Hepatocyte (in vitro differentiated cells): ENCODE measurements around the gene FLII. TPM values are rescaled to one million over a fixed set of nuclear protein-coding genes. Genes with fewer than 3 reads are reported as not detected.

Experiments used
- DNase-seq: peaks from one replicate; pipeline ENCODE4 v3.0.0-alpha.2; 2016; ENCODE audit warnings: low spot score
- H2AFZ ChIP-seq: fragments of 200-600 bp; sonication (generic); 2 replicates; pipeline ENCODE4 v1.6.0; 2016; ENCODE audit warnings: antibody characterized with exemption, mild to moderate bottlenecking
- H3K27ac ChIP-seq: fragments of 200-600 bp; sonication (generic); 2 replicates; pipeline ENCODE4 v1.5.1; 2016; ENCODE audit warnings: mild to moderate bottlenecking
- H3K27me3 ChIP-seq: fragments of 200-600 bp; sonication (generic); 2 replicates; pipeline ENCODE4 v1.6.1; 2016
- H3K36me3 ChIP-seq: fragments of 200-600 bp; sonication (generic); replicated peaks from 2 replicates; pipeline ENCODE4 v1.5.1; 2016; ENCODE audit warnings: low read depth; ENCODE audit not compliant: insufficient read depth
- H3K4me1 ChIP-seq: fragments of 200-600 bp; sonication (generic); 2 replicates; pipeline ENCODE4 v1.5.1; 2016; ENCODE audit warnings: mild to moderate bottlenecking, moderate library complexity; ENCODE audit not compliant: insufficient read depth
- H3K4me2 ChIP-seq: fragments of 200-600 bp; sonication (generic); 2 replicates; pipeline ENCODE4 v1.6.0; 2016
- H3K4me3 ChIP-seq: fragments of 200-600 bp; sonication (generic); 2 replicates; pipeline ENCODE4 v1.5.1; 2016; ENCODE audit warnings: mild to moderate bottlenecking
- H3K79me2 ChIP-seq: fragments of 200-600 bp; sonication (generic); 2 replicates; pipeline ENCODE4 v1.6.0; 2017; ENCODE audit warnings: mild to moderate bottlenecking
- H3K9me2 ChIP-seq: fragments of 200-600 bp; sonication (generic); replicated peaks from 2 replicates; pipeline ENCODE4 v1.6.0; 2017; ENCODE audit warnings: mild to moderate bottlenecking; ENCODE audit not compliant: insufficient read depth
- H3K9me3 ChIP-seq: fragments of 200-600 bp; sonication (generic); 2 replicates; pipeline ENCODE4 v1.5.1; 2016; ENCODE audit warnings: low read depth, mild to moderate bottlenecking
- H4K20me1 ChIP-seq: fragments of 200-600 bp; sonication (generic); 2 replicates; pipeline ENCODE4 v1.6.0; 2016; ENCODE audit warnings: mild to moderate bottlenecking; ENCODE audit not compliant: insufficient read depth, poor library complexity, severe bottlenecking
- EZH2 ChIP-seq: fragments of 200-600 bp; sonication (generic); IDR thresholded peaks from 2 replicates; pipeline ENCODE4 v1.6.1; 2016; ENCODE audit warnings: antibody characterized with exemption, mild to moderate bottlenecking, borderline replicate concordance
- EZH2phosphoT487 ChIP-seq: fragments of 200-600 bp; sonication (generic); IDR thresholded peaks from one replicate; pipeline ENCODE4 v1.6.1; 2018; ENCODE audit warnings: antibody characterized with exemption, mild to moderate bottlenecking, low read depth, moderate library complexity; ENCODE audit not compliant: unreplicated experiment, severe bottlenecking
- WGBS: methylation state at CpG from one replicate; pipeline ENCODE4 v1.1.6; 2016; ENCODE audit warnings: low lambda C conversion rate; ENCODE audit errors: missing lambda C conversion rate; 5-methylcytosine and 5-hydroxymethylcytosine counted together
- polyA plus RNA-seq: library from polyadenylated mRNA; unstranded; fragments of >200 nt; fragmentation: Nextera tagmentation; extraction: Ambion mirVana; gene quantifications from 2 replicates; pipeline ENCODE4 v1.2.1, GENCODE V29; 2016
- total RNA-seq: library from RNA; depleted of rRNA; stranded (reverse); fragments of >200 nt; gene quantifications from 2 replicates; pipeline ENCODE4 v1.2.3, GENCODE V29; 2014
- TF ChIP-seq, protein P1 (sequence below): fragments of 200-600 bp; sonication (generic); IDR thresholded peaks from 2 replicates; pipeline ENCODE4 v1.5.1; 2016; ENCODE audit warnings: antibody characterized with exemption, mild to moderate bottlenecking; ENCODE audit not compliant: poor library complexity

FLII gene
- total and polyA plus RNA-seq, 2 experiments from 2014 or later = 142 to 188 TPM

DNA sequence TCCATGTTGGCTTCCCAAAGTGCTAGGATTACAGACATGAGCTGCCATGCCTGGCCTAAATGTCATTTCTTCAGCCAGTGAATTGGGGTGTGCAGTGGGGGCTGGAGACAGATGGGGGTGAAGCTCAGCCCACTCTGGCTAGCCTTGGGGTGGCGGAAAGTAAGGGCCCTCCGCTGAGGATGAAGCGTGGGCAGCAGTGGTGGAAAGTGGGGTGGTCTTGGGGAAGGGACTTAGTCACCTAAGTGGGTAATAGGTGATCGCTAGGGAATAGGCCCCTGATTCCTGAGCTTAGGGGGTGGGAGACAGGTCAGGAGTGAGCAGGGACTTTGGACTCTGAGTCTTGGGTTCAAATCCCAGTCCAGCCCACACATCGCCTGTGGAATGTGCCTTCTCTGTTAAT, 30.9 kb downstream of the FLII start:
- peaks cover 54% of the 10 kb centered on the region for H3K79me2 ChIP-seq
- H3K4me1 ChIP-seq = peaks cover 28% of the 10 kb centered on the region
- no peaks in the 10 kb centered on the region for H3K36me3 ChIP-seq
- H3K4me3 ChIP-seq = no peak overlapping the region
- no peak overlapping the region for H3K27ac ChIP-seq
- H4K20me1 ChIP-seq = peaks cover 26% of the 10 kb centered on the region
- WGBS = 95% methylated on average over 5 of the region's 5 CpGs
- H3K4me2 ChIP-seq = peak overlapping the region; percentile 97
- no peaks in the 10 kb centered on the region for H3K9me2 ChIP-seq
- no peaks in the 10 kb centered on the region for H3K9me3 ChIP-seq
- TF ChIP-seq, protein P1, sequence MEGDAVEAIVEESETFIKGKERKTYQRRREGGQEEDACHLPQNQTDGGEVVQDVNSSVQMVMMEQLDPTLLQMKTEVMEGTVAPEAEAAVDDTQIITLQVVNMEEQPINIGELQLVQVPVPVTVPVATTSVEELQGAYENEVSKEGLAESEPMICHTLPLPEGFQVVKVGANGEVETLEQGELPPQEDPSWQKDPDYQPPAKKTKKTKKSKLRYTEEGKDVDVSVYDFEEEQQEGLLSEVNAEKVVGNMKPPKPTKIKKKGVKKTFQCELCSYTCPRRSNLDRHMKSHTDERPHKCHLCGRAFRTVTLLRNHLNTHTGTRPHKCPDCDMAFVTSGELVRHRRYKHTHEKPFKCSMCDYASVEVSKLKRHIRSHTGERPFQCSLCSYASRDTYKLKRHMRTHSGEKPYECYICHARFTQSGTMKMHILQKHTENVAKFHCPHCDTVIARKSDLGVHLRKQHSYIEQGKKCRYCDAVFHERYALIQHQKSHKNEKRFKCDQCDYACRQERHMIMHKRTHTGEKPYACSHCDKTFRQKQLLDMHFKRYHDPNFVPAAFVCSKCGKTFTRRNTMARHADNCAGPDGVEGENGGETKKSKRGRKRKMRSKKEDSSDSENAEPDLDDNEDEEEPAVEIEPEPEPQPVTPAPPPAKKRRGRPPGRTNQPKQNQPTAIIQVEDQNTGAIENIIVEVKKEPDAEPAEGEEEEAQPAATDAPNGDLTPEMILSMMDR = no peak
- no peak for TF ChIP-seq EZH2
- no peak for TF ChIP-seq EZH2phosphoT487
- no peaks in the 10 kb centered on the region for H3K27me3 ChIP-seq
- no peak overlapping the region for H2AFZ ChIP-seq
- no peak for DNase-seq

DNA sequence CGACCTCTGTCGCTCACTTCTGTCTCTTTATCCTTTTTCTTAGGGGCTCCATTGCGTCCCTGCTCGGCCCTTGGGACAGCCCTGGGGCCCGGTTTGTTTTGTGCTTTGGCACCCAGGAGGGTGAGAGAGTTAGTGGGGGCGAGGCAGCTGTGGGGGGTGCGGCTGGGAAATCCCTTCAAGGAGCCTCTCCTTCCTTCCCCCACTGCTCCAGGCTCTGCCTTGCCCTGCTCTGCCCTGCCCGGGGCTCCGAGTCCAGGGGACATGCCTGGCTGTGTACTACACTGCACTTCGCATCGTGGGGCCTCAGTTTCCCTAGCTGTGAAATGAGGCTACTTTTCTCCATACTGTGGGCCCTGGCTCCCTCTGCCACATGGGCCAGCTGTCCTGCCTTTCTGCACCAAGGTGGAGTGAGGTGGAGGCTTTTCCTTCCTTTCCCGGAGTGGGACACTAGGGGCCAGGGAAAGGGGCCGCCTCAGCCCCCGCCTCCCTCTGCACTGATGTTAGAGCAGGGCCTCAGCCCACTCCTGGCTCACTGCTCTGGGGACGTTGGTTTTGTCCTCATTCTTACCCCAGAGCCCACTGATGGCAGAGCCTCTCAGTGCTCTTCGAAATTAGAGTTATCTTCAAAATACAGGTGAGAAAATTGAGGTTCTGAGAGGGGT, 32.1 kb downstream of the FLII start:
- Histone ChIP-seq H3K27me3 (no peaks in the 10 kb centered on the region), H3K9me3 (no peaks in the 10 kb centered on the region), H2AFZ (peak overlapping the region; percentile 96), H4K20me1 (peaks cover 20% of the 10 kb centered on the region), H3K79me2 (peaks cover 50% of the 10 kb centered on the region), H3K4me1 (peaks cover 28% of the 10 kb centered on the region), H3K36me3 (no peaks in the 10 kb centered on the region), H3K27ac (peak overlapping the region; percentile 93), H3K4me2 (peak overlapping the region; percentile 97), H3K4me3 (peak overlapping the region; percentile 99), H3K9me2 (no peaks in the 10 kb centered on the region)
- DNase-seq = peak; percentile 47
- TF ChIP-seq EZH2 (no peak), EZH2phosphoT487 (no peak)
- 29% methylated on average over 16 of the region's 16 CpGs for WGBS

DNA sequence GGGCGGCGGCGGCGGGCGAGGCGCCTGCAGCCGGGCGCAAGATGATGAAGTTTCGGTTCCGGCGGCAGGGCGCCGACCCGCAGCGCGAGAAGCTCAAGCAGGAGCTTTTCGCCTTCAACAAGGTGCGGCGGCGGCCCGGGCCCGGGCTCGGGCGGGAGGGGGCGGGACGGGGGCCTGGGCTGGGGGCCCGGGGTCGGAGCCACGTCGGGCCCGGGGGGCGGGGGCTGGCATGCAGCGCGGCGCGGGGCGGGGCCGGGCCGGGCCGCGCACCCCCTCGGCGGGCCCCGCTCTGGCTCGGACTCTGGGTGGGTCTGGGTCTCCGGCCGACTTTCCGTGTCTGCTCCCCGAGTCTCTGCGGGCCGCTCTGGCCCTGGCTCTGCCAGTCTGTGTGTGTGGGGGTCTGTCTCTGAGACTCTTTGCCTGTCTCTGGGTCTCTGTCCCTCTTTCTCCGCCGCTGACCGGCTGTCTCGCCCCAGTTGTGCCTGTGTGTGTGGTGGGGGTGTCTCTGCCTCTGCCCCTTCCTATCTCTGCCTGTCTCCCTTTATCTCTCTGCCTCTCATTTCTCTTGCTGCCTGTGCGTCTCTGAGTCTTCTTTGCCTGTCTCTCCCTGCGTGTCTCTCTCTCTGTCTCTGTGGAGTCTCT, 32.8 kb downstream of the FLII start:
- H3K4me3 ChIP-seq = peak overlapping the region; percentile 99
- H3K79me2 ChIP-seq = peaks cover 50% of the 10 kb centered on the region
- no peaks in the 10 kb centered on the region for H3K9me3 ChIP-seq
- no peak for DNase-seq
- peak overlapping the region; percentile 97 for H3K4me2 ChIP-seq
- H3K27ac ChIP-seq = peak overlapping the region; percentile 93
- TF ChIP-seq, protein P1 = no peak
- no peak for TF ChIP-seq EZH2phosphoT487
- no peak for TF ChIP-seq EZH2
- H3K27me3 ChIP-seq = no peaks in the 10 kb centered on the region
- peak overlapping the region; percentile 96 for H2AFZ ChIP-seq
- H3K9me2 ChIP-seq = no peaks in the 10 kb centered on the region
- WGBS = 3% methylated on average over 13 of the region's 57 CpGs
- peaks cover 28% of the 10 kb centered on the region for H3K4me1 ChIP-seq
- H3K36me3 ChIP-seq = no peaks in the 10 kb centered on the region
- H4K20me1 ChIP-seq = peaks cover 15% of the 10 kb centered on the region

DNA sequence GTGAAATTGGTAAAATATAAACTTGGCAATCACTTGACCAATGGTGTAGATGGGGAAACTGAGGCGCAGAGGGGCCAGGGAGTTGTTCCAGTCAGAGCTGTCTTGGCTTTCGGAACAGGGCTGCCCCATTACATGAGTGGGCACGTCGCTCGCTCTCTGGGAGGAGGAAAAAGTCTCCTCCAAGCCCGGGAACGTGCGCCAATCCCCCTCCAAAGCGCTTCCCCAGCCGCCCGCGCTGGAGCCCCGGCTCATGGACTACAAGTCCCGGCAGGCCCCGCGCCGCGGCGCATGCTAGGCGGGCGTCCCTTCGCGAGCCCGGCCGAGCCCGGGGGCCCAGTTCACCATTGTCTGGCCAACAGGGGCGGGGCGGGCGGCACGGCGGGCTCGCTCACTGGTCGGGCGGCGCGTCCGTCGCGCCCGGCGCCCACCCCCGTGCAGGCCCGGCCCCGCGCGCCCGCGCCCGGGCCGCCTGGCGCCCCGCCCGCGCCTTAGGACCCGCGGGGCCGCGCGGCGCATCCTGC, 33.4 kb downstream of the FLII start, which contains the start of gene LLGL1:
Gene LLGL1, plus strand, starts transcription at position 515 of the 521 bp plus-strand sequence. CDS start 48 bp downstream, outside the sequence.
- TF ChIP-seq, protein P1 = no peak
- no peak for TF ChIP-seq EZH2
- no peak for TF ChIP-seq EZH2phosphoT487
- Histone ChIP-seq H3K36me3 (no peaks in the 10 kb centered on the region), H2AFZ (peak within 1 kb of the TSS; percentile 96), H3K4me3 (peak within 1 kb of the TSS; percentile 99), H4K20me1 (peaks cover 15% of the 10 kb centered on the region), H3K4me1 (peaks cover 28% of the 10 kb centered on the region), H3K9me3 (no peaks in the 10 kb centered on the region), H3K9me2 (no peaks in the 10 kb centered on the region), H3K4me2 (peak within 1 kb of the TSS; percentile 97), H3K27ac (peak within 1 kb of the TSS; percentile 93), H3K79me2 (peaks cover 44% of the 10 kb centered on the region), H3K27me3 (no peaks in the 10 kb centered on the region)
- peak; percentile 99 for DNase-seq
- 2% methylated on average over 19 of the region's 60 CpGs for WGBS
